ENCODE data around the gene NPIPB5. TPM values are rescaled to one million over a fixed set of nuclear protein-coding genes. Genes with fewer than 3 reads are reported as not detected.
"Not testable (repeated sequence)": the region's sequence is repeated elsewhere in the genome, so short reads cannot be mapped to it uniquely, and the experiment has no call there.

The NPIPB5 gene
- 30.5 and 36.8 TPM in 2 replicates for polyA plus RNA-seq (2012; rRNA removed)
- 17.0 and 18.1 TPM in 2 replicates for polyA plus RNA-seq (2012; cell fraction: cytosol; rRNA removed)
- 287 and 340 TPM in 2 replicates for polyA plus RNA-seq (2012; cell fraction: nucleus; rRNA removed)

GRCh38 chr16:22510591-22510990, at the start of gene NPIPB5:
Gene NPIPB5 (plus strand): TSS chr16:22510891. CDS start chr16:22513802, 2,911 bp downstream.
- H3K36me3 ChIP-seq (replicated peaks in 1 of 2; ENCODE audit: control insufficient read depth in 1 of 2, insufficient read depth in 2 of 2, low read length in 1 of 2); H3K79me2 ChIP-seq (ENCODE audit: insufficient read depth); CTCF ChIA-PET; H3K4me3 ChIP-seq (ENCODE audit: low read depth in 2 of 2, low read length in 1 of 2); H4K20me1 ChIP-seq (ENCODE audit: insufficient read depth); H2AFZ ChIP-seq (ENCODE audit: low read depth); POLR2A ChIA-PET; H3F3A ChIP-seq (replicated peaks; ENCODE audit: insufficient read depth); DNase-seq; H3K27ac ChIP-seq (ENCODE audit: low read depth in 2 of 2, low read length in 1 of 2); H3K9me2 ChIP-seq; H3K4me2 ChIP-seq; H3K9me3 ChIP-seq; H3K9ac ChIP-seq; H3K27me3 ChIP-seq (ENCODE audit: insufficient read depth); H3K4me1 ChIP-seq (ENCODE audit: control insufficient read depth in 1 of 2, insufficient read depth in 2 of 2, low read depth in 1 of 2, low read length in 1 of 2): not testable (repeated sequence)
- no CpG with 5 or more reads among the region's 4 CpGs for WGBS (ENCODE audit: low lambda C conversion rate)

DNA sequence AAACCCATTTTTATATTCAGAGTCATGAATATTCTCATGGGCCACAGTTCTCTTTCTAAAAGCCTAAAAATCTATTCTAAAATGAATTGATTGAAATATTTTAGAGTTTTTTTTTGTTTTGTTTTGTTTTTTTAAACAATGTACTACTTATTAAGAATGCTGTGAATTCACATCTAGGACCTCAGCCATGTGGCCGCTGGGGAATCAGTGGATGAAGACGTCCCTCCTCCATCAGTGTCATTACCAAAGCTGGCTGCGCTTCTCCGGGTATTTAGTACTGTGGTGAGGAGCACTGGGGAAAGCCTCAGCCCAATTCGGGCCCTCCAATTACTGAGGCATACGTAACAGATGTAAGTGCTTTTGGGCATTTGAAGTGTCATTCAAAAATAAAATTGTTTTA, 41.8 kb upstream of the NPIPB5 start:
- H3K9ac ChIP-seq; H3K4me3 ChIP-seq (ENCODE audit: low read depth in 2 of 2, low read length in 1 of 2); H3K4me1 ChIP-seq (ENCODE audit: control insufficient read depth in 1 of 2, insufficient read depth in 2 of 2, low read depth in 1 of 2, low read length in 1 of 2); DNase-seq; H3K36me3 ChIP-seq (replicated peaks in 1 of 2; ENCODE audit: control insufficient read depth in 1 of 2, insufficient read depth in 2 of 2, low read length in 1 of 2); H3K79me2 ChIP-seq (ENCODE audit: insufficient read depth); H3K4me2 ChIP-seq; H2AFZ ChIP-seq (ENCODE audit: low read depth); CTCF ChIA-PET; H3K9me2 ChIP-seq; H3F3A ChIP-seq (replicated peaks; ENCODE audit: insufficient read depth); H3K9me3 ChIP-seq; POLR2A ChIA-PET; H3K27me3 ChIP-seq (ENCODE audit: insufficient read depth); H3K27ac ChIP-seq (ENCODE audit: low read depth in 2 of 2, low read length in 1 of 2); H4K20me1 ChIP-seq (ENCODE audit: insufficient read depth): not testable (repeated sequence)
- over 99% methylated on average over 4 of the region's 6 CpGs for WGBS (ENCODE audit: low lambda C conversion rate)

- H3K4me1 ChIP-seq (ENCODE audit: control insufficient read depth in 1 of 2, insufficient read depth in 2 of 2, low read depth in 1 of 2, low read length in 1 of 2); H3F3A ChIP-seq (replicated peaks; ENCODE audit: insufficient read depth); H3K4me2 ChIP-seq; CTCF ChIA-PET; H3K27me3 ChIP-seq (ENCODE audit: insufficient read depth); H3K9me2 ChIP-seq; H3K9ac ChIP-seq; H3K4me3 ChIP-seq (ENCODE audit: low read depth in 2 of 2, low read length in 1 of 2); POLR2A ChIA-PET; H3K27ac ChIP-seq (ENCODE audit: low read depth in 2 of 2, low read length in 1 of 2); H4K20me1 ChIP-seq (ENCODE audit: insufficient read depth); H2AFZ ChIP-seq (ENCODE audit: low read depth); H3K9me3 ChIP-seq; H3K36me3 ChIP-seq (replicated peaks in 1 of 2; ENCODE audit: control insufficient read depth in 1 of 2, insufficient read depth in 2 of 2, low read length in 1 of 2); DNase-seq; H3K79me2 ChIP-seq (ENCODE audit: insufficient read depth): not testable (repeated sequence)
- 88% methylated on average over 4 of the region's 4 CpGs for WGBS (ENCODE audit: low lambda C conversion rate)
Observed at GRCh38 chr16:22537996-22538395, 27.3 kb downstream of the NPIPB5 start.

- H3K4me1 ChIP-seq (ENCODE audit: control insufficient read depth in 1 of 2, insufficient read depth in 2 of 2, low read depth in 1 of 2, low read length in 1 of 2); H3K79me2 ChIP-seq (ENCODE audit: insufficient read depth); H3K27ac ChIP-seq (ENCODE audit: low read depth in 2 of 2, low read length in 1 of 2); H3K36me3 ChIP-seq (replicated peaks in 1 of 2; ENCODE audit: control insufficient read depth in 1 of 2, insufficient read depth in 2 of 2, low read length in 1 of 2); DNase-seq; H3F3A ChIP-seq (replicated peaks; ENCODE audit: insufficient read depth); H3K9ac ChIP-seq; H3K9me3 ChIP-seq; H3K9me2 ChIP-seq; CTCF ChIA-PET; H3K4me2 ChIP-seq; H4K20me1 ChIP-seq (ENCODE audit: insufficient read depth); H3K27me3 ChIP-seq (ENCODE audit: insufficient read depth); H2AFZ ChIP-seq (ENCODE audit: low read depth); H3K4me3 ChIP-seq (ENCODE audit: low read depth in 2 of 2, low read length in 1 of 2): not testable (repeated sequence)
- POLR2A ChIA-PET, result interaction anchor here (0.6 kb wide), 1 partner anchor 36 kb away, joined by 3 read pairs; no protein-coding TSS in a partner anchor
- WGBS (ENCODE audit: low lambda C conversion rate), result no CpG with 5 or more reads among the region's 2 CpGs
Observed at GRCh38 chr16:22544809-22545208, 34.1 kb downstream of the NPIPB5 start.

DNA sequence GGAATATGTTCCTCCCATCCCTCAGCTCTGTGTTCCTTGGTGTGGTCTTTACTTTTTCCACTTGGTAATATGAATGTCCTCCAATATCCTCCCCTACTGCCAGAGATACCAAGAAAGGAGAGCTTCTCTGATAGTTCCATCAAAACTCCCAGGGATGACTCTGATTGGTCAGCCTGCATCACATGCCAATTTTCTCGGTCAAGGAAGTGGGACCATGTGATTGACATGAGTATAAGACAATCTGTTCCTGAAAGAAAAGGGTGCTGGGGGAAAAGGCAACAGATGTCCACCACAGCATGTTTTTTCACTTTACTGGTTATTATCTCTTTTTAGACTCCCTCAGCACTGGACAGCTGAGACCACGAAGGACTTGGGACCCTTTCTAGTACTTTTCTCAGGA, 35.9 kb downstream of the NPIPB5 start:
- H3K9me2 ChIP-seq; CTCF ChIA-PET; H3K9ac ChIP-seq; H3F3A ChIP-seq (replicated peaks; ENCODE audit: insufficient read depth); H3K4me3 ChIP-seq (ENCODE audit: low read depth in 2 of 2, low read length in 1 of 2); H3K27me3 ChIP-seq (ENCODE audit: insufficient read depth); H3K4me2 ChIP-seq; H3K36me3 ChIP-seq (replicated peaks in 1 of 2; ENCODE audit: control insufficient read depth in 1 of 2, insufficient read depth in 2 of 2, low read length in 1 of 2); H3K4me1 ChIP-seq (ENCODE audit: control insufficient read depth in 1 of 2, insufficient read depth in 2 of 2, low read depth in 1 of 2, low read length in 1 of 2); H2AFZ ChIP-seq (ENCODE audit: low read depth); H4K20me1 ChIP-seq (ENCODE audit: insufficient read depth); POLR2A ChIA-PET; H3K79me2 ChIP-seq (ENCODE audit: insufficient read depth); DNase-seq; H3K27ac ChIP-seq (ENCODE audit: low read depth in 2 of 2, low read length in 1 of 2); H3K9me3 ChIP-seq: not testable (repeated sequence)
- WGBS (ENCODE audit: low lambda C conversion rate), result 44% methylated on average over 2 of the region's 2 CpGs

GRCh38 chr16:22547170-22547765, 36.6 kb downstream of the NPIPB5 start:
- POLR2A ChIA-PET; H2AFZ ChIP-seq (ENCODE audit: low read depth); H3K36me3 ChIP-seq (replicated peaks in 1 of 2; ENCODE audit: control insufficient read depth in 1 of 2, insufficient read depth in 2 of 2, low read length in 1 of 2); H3F3A ChIP-seq (replicated peaks; ENCODE audit: insufficient read depth); H3K4me1 ChIP-seq (ENCODE audit: control insufficient read depth in 1 of 2, insufficient read depth in 2 of 2, low read depth in 1 of 2, low read length in 1 of 2); H3K4me2 ChIP-seq; H3K27me3 ChIP-seq (ENCODE audit: insufficient read depth); H3K9me3 ChIP-seq; DNase-seq; H3K9ac ChIP-seq; H4K20me1 ChIP-seq (ENCODE audit: insufficient read depth); CTCF ChIA-PET; H3K79me2 ChIP-seq (ENCODE audit: insufficient read depth); H3K27ac ChIP-seq (ENCODE audit: low read depth in 2 of 2, low read length in 1 of 2); H3K9me2 ChIP-seq; H3K4me3 ChIP-seq (ENCODE audit: low read depth in 2 of 2, low read length in 1 of 2): not testable (repeated sequence)
- WGBS (ENCODE audit: low lambda C conversion rate), result 73% methylated on average over 2 of the region's 2 CpGs

All from SK-N-SH (cell line).